ENCODE results near the gene ARL11. TPM values are rescaled to one million over a fixed set of nuclear protein-coding genes. Genes with fewer than 3 reads are reported as not detected.
A peak's percentile ranks its signal among the peaks of the same experiment; 100 is the strongest.
"Not testable (repeated sequence)": the region's sequence is repeated elsewhere in the genome, so short reads cannot be mapped to it uniquely, and the experiment has no call there.

ARL11 gene
- 1 to 10 TPM; 2.1 to 2.3 TPM for total RNA-seq

DNA sequence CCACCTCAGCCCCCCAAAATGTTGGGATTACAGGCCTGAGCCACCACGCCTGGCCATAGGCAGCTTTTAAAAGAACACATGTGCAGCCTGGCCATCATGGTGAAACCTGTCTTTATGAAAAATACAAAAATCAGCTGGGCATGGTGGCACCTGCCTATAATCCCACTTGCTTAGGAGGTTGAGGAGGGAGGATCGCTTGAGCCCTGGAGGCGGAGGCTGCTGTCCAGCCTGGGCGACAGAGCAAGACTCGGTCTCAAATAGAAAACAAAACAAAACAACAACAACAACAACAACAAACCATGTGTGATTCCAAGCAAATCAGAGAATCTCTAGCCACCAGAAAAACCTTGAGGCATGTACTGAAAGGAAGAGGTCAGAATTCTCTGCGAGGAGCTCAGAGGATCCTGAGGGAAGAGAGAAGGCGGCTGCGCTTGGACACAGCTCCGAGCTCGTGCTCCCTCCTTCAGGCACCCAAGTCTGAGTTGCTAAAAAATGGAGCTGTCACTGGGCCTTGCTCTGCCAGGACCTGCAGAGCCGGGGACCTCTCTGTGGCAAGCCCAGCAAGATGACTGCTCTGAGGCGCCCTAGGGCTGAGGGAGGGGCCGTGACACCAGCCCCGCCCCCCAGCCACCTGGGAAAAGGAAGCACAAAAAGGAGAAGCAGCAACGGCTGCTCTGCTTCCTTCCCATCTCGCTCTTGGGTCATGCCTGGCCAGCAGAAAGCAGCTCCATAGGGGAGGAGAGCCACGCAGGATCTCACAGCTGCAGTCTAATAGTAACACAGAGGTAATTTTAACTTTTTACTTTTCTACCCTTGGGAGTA lies at the start of gene ARL11:
Gene ARL11 (plus strand): TSS at position 677 of the 822 bp plus-strand sequence. CDS start 1,941 bp downstream, outside the sequence.
- peak within 1 kb of the TSS; percentile 79 for H3K27ac Mint-ChIP-seq
- H3K9me3 Mint-ChIP-seq, result no peaks in the 10 kb centered on the region
- H3K4me1 Mint-ChIP-seq, result peaks cover 24% of the 10 kb centered on the region
- H3K27me3 Mint-ChIP-seq, result no peaks in the 10 kb centered on the region
- DNase-seq, result peak; percentile 71
- peaks cover 5% of the 10 kb centered on the region for H3K36me3 Mint-ChIP-seq (ENCODE audit: low read depth)
- ChIA-PET POLR2A (interaction anchor here (1.1 kb wide), 1 partner anchor 184 kb away, joined by 4 read pairs; the partner anchor contains the start of genes CAB39L and SETDB2), CTCF (interaction anchor here (0.6 to 0.9 kb wide), 2 partner anchors 13 to 447 kb away, joined by 3 to 4 read pairs; no protein-coding TSS in a partner anchor)
- H3K4me3 Mint-ChIP-seq, result peak within 1 kb of the TSS; percentile 81

DNA sequence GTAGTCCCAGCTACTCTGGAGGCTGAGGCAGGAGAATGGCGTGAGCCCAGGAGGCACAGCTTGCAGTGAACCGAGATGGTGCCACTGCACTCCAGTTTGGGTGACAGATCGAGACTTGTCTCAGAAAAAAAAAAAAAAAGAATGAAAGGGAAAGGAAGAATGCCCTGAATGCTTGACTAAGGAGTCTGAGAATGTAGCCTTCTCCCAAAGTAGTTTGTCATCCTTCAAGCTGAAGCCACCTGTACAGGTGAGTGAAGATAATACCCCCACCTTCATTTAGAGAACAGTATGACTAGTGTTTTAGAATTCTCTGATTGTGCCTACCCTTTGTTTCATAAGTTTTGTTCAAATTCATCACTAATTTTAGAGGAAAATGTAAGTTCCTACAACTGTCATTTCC lies 48.8 kb upstream of the ARL11 start:
- Mint-ChIP-seq H3K27ac (no peak overlapping the region), H3K9me3 (no peaks in the 10 kb centered on the region), H3K27me3 (no peaks in the 10 kb centered on the region), H3K4me1 (peaks cover 22% of the 10 kb centered on the region), H3K4me3 (no peak overlapping the region), H3K36me3 (ENCODE audit: low read depth) (peaks cover 17% of the 10 kb centered on the region)
- POLR2A ChIA-PET, result no interaction called here
- CTCF ChIA-PET, result no interaction called here
- no peak for DNase-seq

DNA sequence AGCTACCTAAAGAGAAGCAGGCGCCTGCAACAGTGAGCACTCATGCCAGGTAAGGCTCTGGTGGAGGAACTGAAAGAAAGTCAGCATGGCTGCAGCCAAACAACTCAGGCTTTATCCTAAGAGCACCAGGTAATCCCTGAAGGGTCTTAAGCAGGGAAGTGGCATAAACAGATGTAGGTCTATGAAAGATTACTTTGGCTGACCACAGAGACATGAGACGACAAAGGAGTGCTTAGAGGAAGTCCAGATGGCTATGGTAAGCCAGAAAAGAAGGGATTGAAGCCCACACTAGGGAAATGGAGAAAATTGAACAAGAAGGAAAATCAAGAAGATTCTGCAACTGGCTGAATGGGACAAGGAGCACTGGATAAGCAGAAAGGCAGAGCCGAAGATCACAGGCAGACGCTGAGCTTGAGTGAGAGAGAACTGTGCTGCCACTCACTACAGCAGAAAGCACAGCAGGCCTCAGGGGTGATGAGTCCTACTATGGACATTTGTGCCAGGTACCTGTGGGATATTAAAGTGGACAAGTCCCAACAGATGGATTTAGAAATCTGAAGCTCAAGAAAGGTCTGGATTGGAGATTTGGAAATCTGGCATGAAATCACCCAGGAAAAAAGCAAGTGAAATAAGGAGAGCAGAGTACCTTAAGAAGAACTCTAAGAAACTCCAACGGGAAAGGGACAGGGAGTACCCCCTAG lies 47.2 kb upstream of the ARL11 start:
- Mint-ChIP-seq H3K9me3 (no peaks in the 10 kb centered on the region), H3K27me3 (no peaks in the 10 kb centered on the region), H3K4me3 (no peak overlapping the region), H3K36me3 (ENCODE audit: low read depth) (peaks cover 17% of the 10 kb centered on the region), H3K4me1 (peaks cover 28% of the 10 kb centered on the region), H3K27ac (no peak overlapping the region)
- POLR2A ChIA-PET, result no interaction called here
- DNase-seq, result no peak
- CTCF ChIA-PET, result interaction anchor here (1.7 kb wide), 1 partner anchor 10 kb away, joined by 3 read pairs; no protein-coding TSS in a partner anchor

DNA sequence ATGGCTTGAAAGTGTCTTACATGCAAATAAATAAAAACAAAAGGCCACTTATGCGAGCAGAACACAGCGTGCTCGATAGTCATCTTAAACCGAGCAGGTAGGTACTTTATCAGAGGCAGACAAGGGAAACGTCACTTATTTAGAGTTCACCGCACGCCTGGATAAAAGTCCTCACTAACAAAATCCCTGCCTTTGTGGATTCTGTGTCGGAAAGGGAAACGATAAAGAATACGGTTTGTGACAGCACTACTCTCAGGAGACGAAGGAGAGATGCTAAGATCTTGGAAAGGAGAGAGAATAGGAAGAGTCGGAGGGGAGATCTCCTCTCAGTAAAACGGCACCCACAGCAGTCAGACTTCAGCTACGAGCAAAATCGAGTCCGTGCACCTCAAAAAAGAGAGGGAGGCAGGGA lies 43.5 kb upstream of the ARL11 start:
- no peaks in the 10 kb centered on the region for H3K27me3 Mint-ChIP-seq
- POLR2A ChIA-PET, result no interaction called here
- peaks cover 16% of the 10 kb centered on the region for H3K36me3 Mint-ChIP-seq (ENCODE audit: low read depth)
- H3K4me3 Mint-ChIP-seq, result peak overlapping the region; percentile 83
- peak overlapping the region; percentile 84 for H3K27ac Mint-ChIP-seq
- CTCF ChIA-PET, result interaction anchor here (2.3 kb wide), 1 partner anchor 22 kb away, joined by 5 read pairs; no protein-coding TSS in a partner anchor
- H3K9me3 Mint-ChIP-seq, result no peaks in the 10 kb centered on the region
- no peak for DNase-seq
- H3K4me1 Mint-ChIP-seq, result peaks cover 39% of the 10 kb centered on the region

- Mint-ChIP-seq H3K4me1 (peaks cover 39% of the 10 kb centered on the region), H3K27me3 (no peaks in the 10 kb centered on the region), H3K9me3 (no peaks in the 10 kb centered on the region), H3K4me3 (peak within 1 kb of the TSS; percentile 83), H3K36me3 (ENCODE audit: low read depth) (peaks cover 10% of the 10 kb centered on the region), H3K27ac (peak within 1 kb of the TSS; percentile 85)
- DNase-seq, result peak; percentile 69
- ChIA-PET POLR2A (interaction anchor here (0.7 kb wide), 1 partner anchor 9 kb away, joined by 3 read pairs; no protein-coding TSS in a partner anchor), CTCF (interaction anchor here (0.6 to 2.3 kb wide), 3 partner anchors 21 to 121 kb away, joined by 3 to 5 read pairs (median 5); no protein-coding TSS in a partner anchor)
These were observed 42.8 kb upstream of the ARL11 start, which contains the start of gene RCBTB1 for GRCh38 chr13:49585220-49586157. Gene RCBTB1 (minus strand): TSS chr13:49585558. CDS start chr13:49567279, 18,279 bp downstream.

GRCh38 chr13:49586717-49587116 lies 41.6 kb upstream of the ARL11 start:
- Mint-ChIP-seq H3K27ac (peak overlapping the region; percentile 16), H3K9me3 (no peaks in the 10 kb centered on the region), H3K27me3 (no peaks in the 10 kb centered on the region), H3K36me3 (ENCODE audit: low read depth) (peaks cover 1% of the 10 kb centered on the region), H3K4me1 (peaks cover 37% of the 10 kb centered on the region), H3K4me3 (peak overlapping the region; percentile 83)
- POLR2A ChIA-PET, result no interaction called here
- DNase-seq, result no peak
- CTCF ChIA-PET, result interaction anchor here (0.6 to 1.0 kb wide), 3 partner anchors 38 to 131 kb away, joined by 3 to 5 read pairs (median 3); no protein-coding TSS in a partner anchor

DNA sequence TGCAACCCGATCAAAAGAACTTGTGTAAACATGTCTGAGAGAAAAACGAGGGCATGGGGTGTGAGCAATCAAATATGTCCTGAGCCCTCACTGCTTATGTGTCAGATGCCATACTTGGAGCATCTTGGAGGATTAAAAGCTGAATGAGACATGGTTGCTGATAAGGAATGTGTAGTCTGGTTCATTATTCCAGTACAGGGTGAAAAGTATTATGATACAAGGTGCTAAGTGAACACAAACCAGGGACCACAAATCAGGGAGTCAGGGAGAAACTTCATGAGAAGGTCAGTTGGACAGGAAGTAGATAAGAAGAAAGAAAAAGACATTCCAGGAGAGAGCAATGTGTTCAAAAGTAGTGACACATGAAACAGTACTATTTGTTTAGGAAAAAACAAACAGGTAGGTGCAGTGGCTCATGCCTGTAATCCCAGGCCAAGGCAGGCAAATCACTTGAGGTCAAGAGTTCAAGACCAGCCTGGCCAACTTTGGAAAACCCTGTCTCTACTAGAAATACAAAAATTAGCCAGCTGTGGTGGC lies 40.9 kb upstream of the ARL11 start:
- peaks cover 35% of the 10 kb centered on the region for H3K4me1 Mint-ChIP-seq
- H3K27me3 Mint-ChIP-seq, result no peaks in the 10 kb centered on the region
- no peaks in the 10 kb centered on the region for H3K36me3 Mint-ChIP-seq (ENCODE audit: low read depth)
- no peaks in the 10 kb centered on the region for H3K9me3 Mint-ChIP-seq
- H3K27ac Mint-ChIP-seq, result no peak overlapping the region
- DNase-seq, result no peak
- ChIA-PET POLR2A (no interaction called here), CTCF (no interaction called here)
- no peak overlapping the region for H3K4me3 Mint-ChIP-seq

GRCh38 chr13:49590714-49591113 lies 37.6 kb upstream of the ARL11 start:
- H3K27ac Mint-ChIP-seq, H3K4me3 Mint-ChIP-seq, DNase-seq: not testable (repeated sequence)

DNA sequence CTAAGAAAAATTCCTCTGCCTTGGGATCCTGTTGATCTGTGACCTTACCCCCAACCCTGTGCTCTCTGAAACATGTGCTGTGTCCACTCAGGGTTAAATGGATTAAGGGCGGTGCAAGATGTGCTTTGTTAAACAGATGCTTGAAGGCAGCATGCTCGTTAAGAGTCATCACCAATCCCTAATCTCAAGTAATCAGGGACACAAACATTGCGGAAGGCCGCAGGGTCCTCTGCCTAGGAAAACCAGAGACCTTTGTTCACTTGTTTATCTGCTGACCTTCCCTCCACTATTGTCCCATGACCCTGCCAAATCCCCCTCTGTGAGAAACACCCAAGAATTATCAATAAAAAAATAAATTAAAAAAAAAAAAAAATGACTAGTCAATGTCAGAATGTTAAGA lies 34.4 kb upstream of the ARL11 start:
- POLR2A ChIA-PET, result interaction anchor here (0.6 kb wide), 1 partner anchor 297 kb away, joined by 5 read pairs; no protein-coding TSS in a partner anchor
- H3K4me3 Mint-ChIP-seq; H3K4me1 Mint-ChIP-seq; H3K36me3 Mint-ChIP-seq (ENCODE audit: low read depth); DNase-seq; H3K27me3 Mint-ChIP-seq; CTCF ChIA-PET; H3K9me3 Mint-ChIP-seq; H3K27ac Mint-ChIP-seq: not testable (repeated sequence)

More at GRCh38 chr13:49590714-49591113, 37.6 kb upstream of the ARL11 start:
- H3K9me3 Mint-ChIP-seq; POLR2A ChIA-PET; H3K36me3 Mint-ChIP-seq (ENCODE audit: low read depth); H3K27me3 Mint-ChIP-seq: not testable (repeated sequence)
- CTCF ChIA-PET, result interaction anchor here (0.6 to 1.1 kb wide), 3 partner anchors 25 to 136 kb away, joined by 3 to 5 read pairs (median 5); no protein-coding TSS in a partner anchor
- peaks cover 16% of the 10 kb centered on the region for H3K4me1 Mint-ChIP-seq

- CTCF ChIA-PET, result no interaction called here
- H3K27ac Mint-ChIP-seq, result no peak overlapping the region
- POLR2A ChIA-PET, result interaction anchor here (0.6 kb wide), 1 partner anchor 297 kb away, joined by 5 read pairs; no protein-coding TSS in a partner anchor
These were observed 33.7 kb upstream of the ARL11 start for GRCh38 chr13:49594576-49594975.

GRCh38 chr13:49596221-49596620 lies 32.1 kb upstream of the ARL11 start:
- Mint-ChIP-seq H3K4me1 (no peaks in the 10 kb centered on the region), H3K4me3 (no peak overlapping the region), H3K36me3 (ENCODE audit: low read depth) (no peaks in the 10 kb centered on the region), H3K27me3 (no peaks in the 10 kb centered on the region), H3K27ac (no peak overlapping the region), H3K9me3 (no peaks in the 10 kb centered on the region)
- DNase-seq, result no peak
- ChIA-PET POLR2A (no interaction called here), CTCF (interaction anchor here (0.6 kb wide), 1 partner anchor 316 kb away, joined by 3 read pairs; no protein-coding TSS in a partner anchor)

More at GRCh38 chr13:49594576-49594975, 33.7 kb upstream of the ARL11 start:
- no peaks in the 10 kb centered on the region for H3K9me3 Mint-ChIP-seq
- H3K4me3 Mint-ChIP-seq, result no peak overlapping the region
- H3K4me1 Mint-ChIP-seq, result no peaks in the 10 kb centered on the region
- no peaks in the 10 kb centered on the region for H3K36me3 Mint-ChIP-seq (ENCODE audit: low read depth)
- no peaks in the 10 kb centered on the region for H3K27me3 Mint-ChIP-seq
- no peak for DNase-seq

Data from activated CD4-positive, alpha-beta T cell treated with anti-CD3 and anti-CD28 coated beads, Interleukin-2, amount 10 ng/mL, durations not matched to agents 7 days and 5 days (primary cell).